Osteoblast (primary cell): Measurements from ENCODE around the gene CZIB. TPM values are rescaled to one million over a fixed set of nuclear protein-coding genes. Genes with fewer than 3 reads are reported as not detected.

Experiments used
- DNase-seq: peaks from one replicate; pipeline ENCODE4 v3.0.0; 2011; ENCODE audit warnings: low spot score, mixed read lengths; ENCODE audit not compliant: insufficient read length; ENCODE audit errors: missing footprints
- H2AFZ ChIP-seq: 2 replicates; pipeline ENCODE4 v1.6.0; 2011; ENCODE audit warnings: mild to moderate bottlenecking, low read length
- H3K27ac ChIP-seq: 2 replicates; pipeline ENCODE4 v1.5.1; 2011; ENCODE audit warnings: mild to moderate bottlenecking, low read depth, low read length, moderate library complexity
- H3K27me3 ChIP-seq: 2 replicates; pipeline ENCODE4 v1.6.0; 2012; ENCODE audit warnings: mild to moderate bottlenecking, control low read depth, inconsistent platforms, low read length, moderate library complexity; ENCODE audit not compliant: insufficient read depth
- H3K36me3 ChIP-seq: 2 replicates; pipeline ENCODE4 v1.5.1; 2011; ENCODE audit warnings: mild to moderate bottlenecking, low read length, control low read depth, moderate library complexity; ENCODE audit not compliant: insufficient read depth
- H3K4me1 ChIP-seq: 2 replicates; pipeline ENCODE4 v1.5.1; 2011; ENCODE audit warnings: mild to moderate bottlenecking, low read length, control low read depth, moderate library complexity; ENCODE audit not compliant: insufficient read depth
- H3K4me2 ChIP-seq: 2 replicates; pipeline ENCODE4 v1.6.0; 2011; ENCODE audit warnings: mild to moderate bottlenecking, low read length; ENCODE audit not compliant: insufficient read depth
- H3K4me3 ChIP-seq: fragments of 200-600 bp; sonication (generic); 3 replicates; pipeline ENCODE4 v1.5.1; 2012; ENCODE audit warnings: mild to moderate bottlenecking, low read length, inconsistent platforms; ENCODE audit not compliant: insufficient read depth
- H3K79me2 ChIP-seq: 2 replicates; pipeline ENCODE4 v1.6.0; 2012; ENCODE audit warnings: mild to moderate bottlenecking, low read length, control low read depth, inconsistent platforms; ENCODE audit not compliant: insufficient read depth
- H3K9me3 ChIP-seq: 2 replicates; pipeline ENCODE4 v1.5.1; 2011; ENCODE audit warnings: low read depth, low read length, control low read depth
- H4K20me1 ChIP-seq: 2 replicates; pipeline ENCODE4 v1.6.0; 2012; ENCODE audit warnings: mild to moderate bottlenecking, low read length, control low read depth; ENCODE audit not compliant: insufficient read depth
- total RNA-seq: library from RNA; depleted of rRNA; stranded (reverse); fragments of >200 nt; gene quantifications from 2 replicates; pipeline ENCODE4 v1.2.3, GENCODE V29; 2012
- TF ChIP-seq, protein P1 (sequence below): IDR thresholded peaks from 2 replicates; pipeline ENCODE4 v1.5.1; 2011; ENCODE audit warnings: mild to moderate bottlenecking, low read depth, low read length, moderate library complexity; ENCODE audit errors: extremely low read depth

CZIB gene
- total RNA-seq, result 63.7 and 65.4 TPM in 2 replicates

DNA sequence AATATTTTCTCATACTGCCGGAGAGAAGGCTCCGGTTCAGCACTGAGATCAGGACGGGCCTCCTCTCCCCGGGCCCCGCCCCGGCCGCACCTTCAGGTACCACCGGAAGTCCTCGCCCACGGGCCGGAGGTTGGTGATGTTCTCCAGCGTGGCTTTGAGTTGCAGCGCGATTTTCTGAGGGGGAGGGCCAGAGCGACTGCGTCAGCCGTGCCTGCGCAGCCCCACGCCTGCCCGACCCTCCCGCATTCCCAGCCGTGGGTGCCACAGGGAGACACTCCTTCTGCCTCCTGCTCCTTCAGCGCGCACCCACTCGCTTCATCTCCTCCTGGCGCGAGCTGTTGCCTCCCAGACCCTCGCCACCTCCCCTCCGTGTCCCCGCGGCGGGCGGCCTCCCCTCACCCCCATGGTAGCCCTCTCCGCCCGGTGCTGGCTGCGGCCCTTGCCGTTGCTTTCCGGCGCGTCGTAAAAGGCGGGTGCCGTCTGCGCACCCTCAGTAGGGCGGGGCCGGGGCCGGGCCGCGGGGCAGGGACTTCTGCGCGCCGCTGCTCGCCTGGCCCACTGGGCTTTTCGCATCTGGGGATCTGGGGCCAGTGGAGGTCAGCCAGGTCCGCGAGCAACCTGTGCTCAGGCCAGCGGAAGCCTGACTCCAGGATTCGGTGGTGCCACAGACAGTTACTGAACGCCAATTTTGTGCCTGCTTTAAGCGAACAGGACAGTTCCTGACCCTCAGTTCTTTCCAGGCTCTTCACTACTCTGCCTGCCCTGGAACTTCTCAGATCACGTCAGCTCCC is at the start of gene CZIB:
Gene CZIB (minus strand): TSS at position 464 of the 791 bp plus-strand sequence. CDS start 59 bp downstream, at position 405.
- Histone ChIP-seq H3K4me1 (peaks cover 14% of the 10 kb centered on the region), H3K79me2 (peaks cover 18% of the 10 kb centered on the region), H3K27ac (peak within 1 kb of the TSS; percentile 96), H3K4me3 (peak within 1 kb of the TSS; percentile 99), H3K36me3 (peaks cover 17% of the 10 kb centered on the region), H3K4me2 (peak within 1 kb of the TSS; percentile 97), H2AFZ (peak within 1 kb of the TSS; percentile 98), H4K20me1 (no peaks in the 10 kb centered on the region), H3K9me3 (no peaks in the 10 kb centered on the region), H3K27me3 (no peaks in the 10 kb centered on the region)
- DNase-seq, result peak; percentile 97
- TF ChIP-seq, protein P1, sequence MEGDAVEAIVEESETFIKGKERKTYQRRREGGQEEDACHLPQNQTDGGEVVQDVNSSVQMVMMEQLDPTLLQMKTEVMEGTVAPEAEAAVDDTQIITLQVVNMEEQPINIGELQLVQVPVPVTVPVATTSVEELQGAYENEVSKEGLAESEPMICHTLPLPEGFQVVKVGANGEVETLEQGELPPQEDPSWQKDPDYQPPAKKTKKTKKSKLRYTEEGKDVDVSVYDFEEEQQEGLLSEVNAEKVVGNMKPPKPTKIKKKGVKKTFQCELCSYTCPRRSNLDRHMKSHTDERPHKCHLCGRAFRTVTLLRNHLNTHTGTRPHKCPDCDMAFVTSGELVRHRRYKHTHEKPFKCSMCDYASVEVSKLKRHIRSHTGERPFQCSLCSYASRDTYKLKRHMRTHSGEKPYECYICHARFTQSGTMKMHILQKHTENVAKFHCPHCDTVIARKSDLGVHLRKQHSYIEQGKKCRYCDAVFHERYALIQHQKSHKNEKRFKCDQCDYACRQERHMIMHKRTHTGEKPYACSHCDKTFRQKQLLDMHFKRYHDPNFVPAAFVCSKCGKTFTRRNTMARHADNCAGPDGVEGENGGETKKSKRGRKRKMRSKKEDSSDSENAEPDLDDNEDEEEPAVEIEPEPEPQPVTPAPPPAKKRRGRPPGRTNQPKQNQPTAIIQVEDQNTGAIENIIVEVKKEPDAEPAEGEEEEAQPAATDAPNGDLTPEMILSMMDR, result no peak

DNA sequence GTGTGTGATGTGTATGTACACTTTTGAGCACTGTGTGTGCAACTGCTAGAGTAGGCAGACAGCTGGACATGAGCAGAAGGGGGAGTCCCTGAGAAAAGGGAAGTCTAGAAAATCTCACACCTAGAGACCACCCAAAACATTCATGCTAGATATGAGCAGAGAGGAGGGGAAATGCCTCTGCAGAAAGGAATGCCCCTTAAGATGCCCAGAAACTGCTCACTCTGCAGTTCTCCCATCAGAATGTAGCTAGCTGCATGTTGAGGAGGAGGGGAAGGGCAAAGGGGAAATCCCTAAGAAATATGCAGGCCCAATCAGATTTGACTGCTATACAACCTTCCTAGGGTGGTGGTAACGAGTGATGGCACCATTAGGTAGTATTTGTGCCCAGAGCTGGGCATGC is 49.7 kb upstream of the CZIB start:
- Histone ChIP-seq H3K9me3 (no peaks in the 10 kb centered on the region), H2AFZ (no peak overlapping the region), H3K27me3 (no peaks in the 10 kb centered on the region), H3K79me2 (no peaks in the 10 kb centered on the region), H3K36me3 (peaks cover 7% of the 10 kb centered on the region), H3K4me3 (no peak overlapping the region), H3K4me1 (peaks cover 2% of the 10 kb centered on the region), H3K4me2 (no peak overlapping the region), H4K20me1 (no peaks in the 10 kb centered on the region), H3K27ac (no peak overlapping the region)
- no peak for DNase-seq
- TF ChIP-seq, protein P1, result no peak

DNA sequence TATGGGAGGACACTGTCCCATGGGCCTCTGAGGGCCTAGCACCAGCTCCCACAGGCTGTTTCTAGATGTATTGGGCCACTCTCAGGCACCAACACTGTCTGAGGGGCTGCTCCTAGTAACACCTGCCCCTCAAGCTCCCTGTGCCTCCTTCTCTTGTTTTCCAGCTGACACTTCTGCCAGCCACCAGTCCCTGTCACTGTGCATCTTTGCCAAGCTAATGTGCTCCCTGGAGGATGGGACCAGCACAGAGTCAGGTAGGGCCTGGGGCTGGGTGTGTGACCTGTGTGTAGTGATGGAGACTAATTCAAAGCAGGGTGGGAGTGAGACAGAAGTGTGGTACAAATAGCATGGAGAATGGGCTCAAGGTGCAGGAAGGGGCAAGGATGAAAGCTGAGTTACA is 47.3 kb upstream of the CZIB start:
- Histone ChIP-seq H2AFZ (no peak overlapping the region), H3K4me3 (no peak overlapping the region), H3K27ac (no peak overlapping the region), H3K27me3 (no peaks in the 10 kb centered on the region), H3K9me3 (no peaks in the 10 kb centered on the region), H3K4me1 (peaks cover 2% of the 10 kb centered on the region), H3K4me2 (no peak overlapping the region), H3K79me2 (no peaks in the 10 kb centered on the region), H4K20me1 (no peaks in the 10 kb centered on the region), H3K36me3 (peaks cover 7% of the 10 kb centered on the region)
- TF ChIP-seq, protein P1, result no peak
- no peak for DNase-seq

DNA sequence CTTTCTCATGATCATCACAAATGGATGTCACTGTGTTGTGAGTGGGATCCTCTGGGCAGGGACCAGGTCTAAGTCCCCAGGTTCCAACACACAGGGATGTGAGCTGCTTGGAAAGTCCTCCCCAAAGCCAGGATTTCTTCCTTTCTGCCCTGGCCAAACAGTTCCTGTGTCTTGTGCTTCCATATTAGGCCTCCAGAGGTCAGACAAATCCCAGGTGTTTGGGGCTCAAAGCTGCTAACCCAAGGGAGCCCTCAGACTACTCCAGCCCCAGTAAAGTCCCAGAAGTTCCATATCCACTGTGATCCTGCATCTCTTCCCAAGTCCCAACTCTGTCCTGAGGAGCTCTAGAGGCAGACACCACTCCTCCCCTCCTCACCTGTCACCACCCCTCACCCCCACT is 45.6 kb upstream of the CZIB start:
- TF ChIP-seq, protein P1, result peak; percentile 37
- no peak overlapping the region for H2AFZ ChIP-seq
- H3K4me1 ChIP-seq, result peaks cover 2% of the 10 kb centered on the region
- no peak overlapping the region for H3K4me2 ChIP-seq
- H3K79me2 ChIP-seq, result no peaks in the 10 kb centered on the region
- no peak overlapping the region for H3K4me3 ChIP-seq
- no peaks in the 10 kb centered on the region for H3K9me3 ChIP-seq
- no peak for DNase-seq
- no peaks in the 10 kb centered on the region for H3K27me3 ChIP-seq
- H3K36me3 ChIP-seq, result peaks cover 7% of the 10 kb centered on the region
- no peak overlapping the region for H3K27ac ChIP-seq
- no peaks in the 10 kb centered on the region for H4K20me1 ChIP-seq
